GM18511 (cell line): Measurements from ENCODE around the gene SMIM36.
"Not testable (repeated sequence)": the region's sequence is repeated elsewhere in the genome, so short reads cannot be mapped to it uniquely, and the experiment has no call there.

ENCODE experiments used
- ATAC-seq: cut with Tn5 transposase; IDR thresholded peaks from one replicate; pipeline ENCODE4 v1.9.1; 2021; ENCODE audit warnings: mild to moderate bottlenecking, moderate library complexity; ENCODE audit not compliant: unreplicated experiment

Gene SMIM36

DNA sequence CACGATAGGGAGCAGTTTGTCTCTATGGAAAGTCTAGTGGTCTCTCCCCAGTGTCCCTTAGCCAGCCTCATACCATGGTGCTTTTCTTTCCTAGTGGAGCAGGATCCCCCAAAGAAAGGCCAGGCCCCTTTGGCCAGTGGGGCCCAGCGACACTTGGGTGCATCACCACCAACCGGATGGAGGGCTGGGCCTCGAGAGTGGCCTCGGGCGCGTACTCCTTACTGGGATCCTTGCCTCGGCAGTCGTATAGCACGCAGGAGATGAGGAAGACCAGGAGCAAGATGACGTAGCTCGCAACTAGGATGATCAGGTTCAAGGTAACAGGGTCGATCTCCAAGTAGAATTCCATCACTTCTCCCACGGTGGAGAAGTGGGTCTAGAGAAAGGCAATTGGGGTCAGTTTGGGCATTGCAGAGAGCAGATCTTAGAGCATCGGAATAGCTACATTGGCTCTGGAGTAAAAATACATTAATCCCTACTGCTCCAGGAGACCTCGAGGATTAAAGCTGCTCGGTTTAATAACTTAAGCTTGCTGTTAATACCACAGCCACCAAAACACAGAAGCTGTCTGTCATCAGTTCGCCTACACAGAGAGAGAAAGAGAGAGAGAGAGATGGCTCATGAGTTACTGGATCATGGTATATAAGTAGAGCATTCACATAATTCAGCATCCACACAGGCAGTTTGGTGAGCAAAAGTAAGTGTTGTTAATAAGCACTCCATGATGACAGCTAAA, at the start of gene SMIM36:
SMIM36 (minus strand) TSS at position 467 of the 736 bp plus-strand sequence.
- no peak for ATAC-seq

DNA sequence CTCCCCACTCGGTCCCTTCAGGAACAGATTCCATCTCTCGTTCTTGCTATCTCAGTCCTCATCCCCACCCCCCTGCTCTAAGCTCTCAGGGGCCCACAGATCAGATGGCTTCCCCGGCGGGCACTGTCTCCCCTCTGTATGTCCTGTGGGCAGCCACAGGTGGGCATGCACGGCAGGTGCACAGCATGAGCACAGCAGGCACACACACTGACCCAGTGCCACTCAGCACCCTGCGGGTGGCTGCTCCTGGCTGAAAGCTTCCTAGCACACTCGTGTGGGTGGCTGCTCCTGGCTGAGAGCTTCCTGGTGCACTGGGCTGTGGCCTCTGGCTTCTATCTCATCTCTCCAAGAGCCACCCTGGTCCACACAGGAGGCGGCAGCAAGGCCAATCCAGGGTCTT, 44.5 kb upstream of the SMIM36 start:
- no peak for ATAC-seq

DNA sequence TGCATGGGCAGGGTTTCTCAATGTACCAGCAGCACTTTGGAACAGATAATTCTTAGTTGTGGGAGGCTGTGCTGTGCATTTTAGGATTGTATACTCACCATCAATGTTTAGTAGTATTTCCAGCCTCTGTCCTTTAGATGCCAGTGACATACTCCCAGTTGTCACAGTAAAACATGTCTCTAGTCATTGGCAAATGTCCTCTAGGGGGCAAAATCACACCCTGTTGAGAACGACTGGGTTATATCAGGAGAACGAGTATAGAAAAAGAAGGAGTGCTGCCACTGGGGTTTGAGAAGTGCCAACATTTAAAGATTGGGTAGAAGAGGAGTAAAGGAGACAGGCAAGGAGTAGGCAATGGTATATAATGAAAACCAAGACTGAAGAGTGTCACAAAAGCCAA, 37.9 kb upstream of the SMIM36 start:
- no peak for ATAC-seq

DNA sequence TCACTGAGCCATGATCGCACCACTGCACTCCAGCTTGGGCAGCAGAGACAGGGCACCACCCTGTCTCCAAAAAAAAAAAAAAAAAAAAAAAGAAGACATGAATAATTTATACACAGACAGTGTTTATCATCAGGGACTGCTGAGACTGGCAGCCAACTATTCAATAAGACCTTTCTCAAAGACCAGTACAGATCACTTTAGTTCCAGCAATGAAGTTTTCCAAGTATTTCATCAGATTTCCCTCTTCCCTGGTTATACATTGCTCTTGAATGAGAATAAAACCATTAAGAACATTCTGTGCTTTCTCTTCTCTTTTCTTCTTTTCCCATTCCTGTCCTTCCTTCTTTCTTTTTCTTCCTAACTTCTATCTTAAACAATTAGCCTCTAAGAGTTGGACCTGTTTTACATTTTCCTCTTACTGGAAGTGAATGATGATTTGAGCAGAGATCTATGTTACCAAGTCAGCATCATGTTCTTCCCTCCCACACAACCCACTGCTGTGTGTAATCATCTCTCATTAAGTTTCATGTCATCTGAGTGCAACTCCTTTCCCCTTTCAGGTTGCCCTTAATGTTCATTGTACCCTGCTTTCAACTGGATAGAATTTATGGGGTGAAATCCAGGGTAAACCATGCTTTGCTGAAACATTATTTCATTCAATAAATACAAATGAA, 35.9 kb upstream of the SMIM36 start:
- ATAC-seq = no peak

DNA sequence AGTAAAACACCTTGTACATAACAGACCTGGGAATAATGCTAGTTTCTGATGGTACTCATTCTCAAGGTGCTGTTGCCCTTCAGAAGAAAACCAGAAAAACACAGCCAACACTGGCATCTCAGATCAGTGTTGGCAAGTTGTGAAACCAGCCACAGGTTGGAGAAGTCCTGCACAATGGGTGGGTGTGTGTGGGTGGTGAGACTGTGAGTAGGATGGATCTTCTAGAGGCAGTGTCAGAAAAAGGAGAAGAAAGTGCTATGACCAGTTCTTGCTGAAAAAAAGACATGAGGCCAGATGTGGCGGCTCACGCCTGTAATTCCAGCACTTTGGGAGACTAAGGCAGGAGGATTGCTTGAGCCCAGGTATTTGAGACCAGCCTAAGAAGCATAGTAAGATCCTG, 35.2 kb upstream of the SMIM36 start:
- no peak for ATAC-seq

DNA sequence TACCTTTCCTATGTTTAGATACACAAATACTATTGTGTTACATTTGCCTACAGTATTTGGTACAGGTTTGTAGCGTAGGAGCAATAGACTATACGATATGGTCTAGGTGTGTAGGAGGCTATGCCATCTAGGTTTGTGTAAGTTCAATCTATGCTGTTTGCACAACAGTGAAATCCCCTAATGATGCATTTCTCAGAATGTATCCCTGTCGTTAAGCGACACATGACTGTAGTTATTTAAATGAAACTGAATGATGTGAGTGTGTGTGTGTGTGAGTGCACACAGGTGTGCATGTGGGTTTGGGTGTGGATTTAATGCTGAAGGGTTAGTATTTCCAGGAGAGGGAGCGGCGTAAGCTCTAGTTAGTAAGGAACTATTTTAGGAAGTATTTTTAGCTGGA, 34.6 kb upstream of the SMIM36 start:
- ATAC-seq = no peak

DNA sequence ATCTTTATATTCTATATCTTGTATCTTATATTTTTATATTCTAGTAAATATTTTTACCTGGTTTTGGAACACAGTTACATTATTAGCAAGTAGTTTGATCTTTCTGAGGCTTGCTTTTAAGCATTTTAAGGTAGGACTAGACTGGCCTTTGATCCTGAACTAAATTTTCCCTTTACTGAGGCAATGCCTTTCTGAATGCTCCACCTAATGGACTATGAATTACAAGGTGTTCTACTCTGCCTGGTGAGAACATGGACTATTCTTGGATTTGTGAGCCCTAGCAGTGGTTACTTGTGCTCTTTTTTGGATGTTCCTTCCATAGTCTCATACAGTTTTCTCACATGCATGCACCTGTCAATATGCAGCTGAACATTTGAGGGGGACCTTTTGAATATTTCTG, 32.5 kb upstream of the SMIM36 start:
- ATAC-seq = no peak

DNA sequence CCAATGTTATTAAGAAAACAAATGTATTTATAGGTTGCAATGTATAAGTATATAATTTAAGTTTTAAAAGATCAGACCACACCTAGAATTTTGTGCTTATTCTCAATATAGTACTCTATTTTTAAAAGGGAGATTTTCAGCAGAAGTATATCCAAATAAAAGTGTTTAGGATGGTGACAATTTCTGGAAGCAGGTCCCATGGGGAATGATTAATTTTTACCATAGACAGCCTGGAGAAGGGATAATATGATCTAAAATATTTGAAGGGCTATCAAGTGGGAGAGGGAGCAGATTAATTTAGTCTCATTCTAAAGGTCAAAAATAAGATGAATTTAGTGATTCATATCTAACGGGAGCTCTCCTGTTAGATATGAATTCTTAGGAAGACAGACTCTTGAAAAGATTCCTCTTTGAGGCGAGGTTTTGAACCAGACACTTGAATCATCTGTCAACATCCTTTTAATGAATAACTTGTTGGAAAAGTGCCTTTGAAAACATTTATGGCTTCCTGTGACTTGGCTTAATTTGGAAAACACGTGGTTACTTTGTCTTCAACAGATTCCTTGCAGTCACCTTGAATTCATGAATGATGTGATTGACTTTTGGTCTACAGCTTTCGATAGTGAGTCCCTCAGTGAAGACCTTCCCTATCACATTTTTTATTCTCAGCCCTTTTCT, 29.3 kb upstream of the SMIM36 start:
- ATAC-seq = no peak

DNA sequence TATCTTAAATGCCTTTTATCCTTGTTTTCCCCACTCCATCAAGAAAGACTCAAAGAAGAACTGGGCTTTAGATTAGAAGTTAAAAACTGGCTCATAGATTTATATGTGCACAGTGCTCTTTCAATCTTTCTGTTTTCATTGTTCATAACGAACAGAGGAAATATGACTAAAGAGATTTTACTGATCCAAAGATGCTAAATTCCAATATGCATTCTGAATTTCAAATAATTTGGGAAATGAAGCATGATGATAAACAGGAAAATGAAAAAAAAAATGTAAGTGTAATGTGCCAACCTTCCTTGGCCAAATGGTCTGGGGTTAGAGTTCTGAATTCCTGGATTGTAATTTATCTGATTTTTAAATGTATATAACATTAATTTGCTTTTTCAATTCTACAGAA, 25.0 kb upstream of the SMIM36 start:
- ATAC-seq = no peak

DNA sequence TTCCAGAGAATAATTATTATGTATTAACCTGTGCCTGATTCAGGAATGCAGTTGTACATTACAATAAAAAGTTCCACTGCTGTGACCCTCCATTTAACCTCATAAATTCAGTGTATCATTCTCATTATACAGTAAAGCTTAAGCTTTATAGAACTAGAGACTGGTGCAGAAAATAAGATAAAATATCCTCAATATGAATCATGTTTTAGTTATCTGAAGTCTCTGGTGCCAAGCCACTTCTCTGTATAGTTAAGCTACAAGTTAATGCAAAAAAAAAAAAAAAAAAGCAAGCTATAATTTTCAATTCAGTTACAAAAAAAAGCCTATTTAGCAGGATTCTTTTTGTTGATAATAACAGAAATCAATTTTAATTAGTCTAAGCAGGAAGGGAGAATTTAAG, 22.4 kb upstream of the SMIM36 start:
- ATAC-seq = no peak

DNA sequence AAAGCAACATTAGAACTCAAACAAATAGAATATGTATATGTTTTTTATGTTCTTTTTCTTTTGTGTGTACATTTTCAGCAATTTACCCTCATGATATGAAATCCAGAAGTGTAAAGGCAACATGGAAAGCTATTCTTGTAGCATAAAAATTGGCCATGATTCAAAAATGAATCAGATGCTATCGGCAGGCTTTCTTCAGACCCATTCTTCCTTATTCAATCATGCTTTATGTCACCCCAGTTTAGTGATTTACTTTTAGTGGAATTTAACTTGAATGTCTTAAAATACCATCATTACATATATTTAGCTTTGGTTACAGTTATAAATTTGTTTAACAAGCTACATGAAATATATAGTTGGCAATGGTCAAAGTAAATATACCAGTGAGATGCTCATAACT, 21.4 kb upstream of the SMIM36 start:
- ATAC-seq = no peak

DNA sequence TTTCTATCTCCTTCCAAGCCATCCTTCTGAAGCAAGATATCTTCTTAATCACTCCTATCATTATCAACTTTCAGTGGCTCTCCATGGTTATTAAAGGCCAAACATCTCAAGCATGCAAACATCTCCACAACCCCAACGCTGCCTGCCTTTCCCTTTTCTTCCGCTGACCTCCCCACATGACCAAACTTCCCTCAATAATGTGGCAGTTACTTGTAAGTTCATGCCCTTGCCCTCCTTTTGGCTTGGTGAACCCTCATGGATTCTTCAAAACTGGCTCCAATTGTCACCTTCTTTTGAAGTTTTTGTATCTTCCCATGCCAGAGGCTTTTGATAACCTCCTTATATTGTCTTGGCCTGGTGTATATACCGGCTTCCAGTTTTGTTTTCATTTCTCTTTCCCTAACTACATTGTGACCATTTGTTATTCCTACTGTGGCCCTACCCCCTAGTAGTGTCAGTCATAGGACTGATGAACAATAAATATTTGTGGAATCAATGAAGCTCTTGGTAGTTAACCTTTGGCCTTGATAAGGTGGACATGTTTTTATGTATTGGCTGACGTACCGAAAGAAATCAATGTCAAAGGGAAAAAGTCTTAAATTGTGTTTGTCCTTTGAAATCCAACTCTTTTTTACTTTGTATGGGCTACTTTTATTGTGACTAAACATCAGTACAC, 19.9 kb upstream of the SMIM36 start:
- ATAC-seq = no peak

DNA sequence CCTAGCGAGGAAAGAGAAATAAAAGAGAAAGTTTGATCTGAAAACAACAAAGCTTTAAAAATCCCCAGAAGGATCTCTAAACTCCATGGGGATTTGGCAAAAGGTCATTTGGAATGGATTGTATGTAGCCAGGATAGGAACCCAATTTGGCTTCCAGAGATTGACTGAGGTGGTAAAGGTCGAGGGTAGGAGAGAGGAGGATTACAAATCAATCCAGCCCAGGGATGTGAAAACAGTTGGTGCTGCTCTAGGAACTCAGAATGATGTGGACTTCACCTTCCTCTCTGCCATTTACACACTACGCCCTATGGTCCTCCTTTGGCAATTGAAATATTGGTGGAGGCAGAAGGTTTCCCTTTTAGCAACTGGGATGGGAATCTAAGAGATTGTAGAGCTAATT, 18.8 kb upstream of the SMIM36 start:
- ATAC-seq = no peak

DNA sequence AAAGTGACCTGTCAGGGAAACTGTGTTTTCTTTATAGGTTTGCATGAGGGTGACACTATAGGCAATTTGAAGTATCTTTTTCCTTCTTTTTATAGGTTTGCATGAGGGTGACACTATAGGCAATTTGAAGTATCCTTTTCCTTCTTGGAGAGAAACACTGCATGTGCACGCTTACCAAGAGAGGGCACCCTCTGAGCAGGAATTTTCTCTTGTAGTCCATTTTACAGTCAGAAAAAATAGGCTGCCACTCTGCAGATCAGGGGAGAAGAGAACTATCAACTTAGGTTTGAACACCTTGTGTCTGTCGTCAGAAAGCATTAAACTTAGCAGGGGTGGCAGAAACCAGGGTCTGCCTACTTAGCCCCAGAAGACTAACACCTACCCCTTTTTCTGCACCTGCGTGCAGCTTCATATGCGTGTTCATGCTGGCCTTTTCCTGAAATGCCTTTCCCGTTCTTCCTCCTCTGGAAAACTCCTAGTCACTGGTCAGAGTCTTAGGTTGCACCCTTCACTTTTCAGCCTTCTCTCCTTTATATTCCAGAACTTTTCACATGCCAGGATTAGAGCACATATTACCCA, 16.4 kb upstream of the SMIM36 start:
- ATAC-seq = no peak

DNA sequence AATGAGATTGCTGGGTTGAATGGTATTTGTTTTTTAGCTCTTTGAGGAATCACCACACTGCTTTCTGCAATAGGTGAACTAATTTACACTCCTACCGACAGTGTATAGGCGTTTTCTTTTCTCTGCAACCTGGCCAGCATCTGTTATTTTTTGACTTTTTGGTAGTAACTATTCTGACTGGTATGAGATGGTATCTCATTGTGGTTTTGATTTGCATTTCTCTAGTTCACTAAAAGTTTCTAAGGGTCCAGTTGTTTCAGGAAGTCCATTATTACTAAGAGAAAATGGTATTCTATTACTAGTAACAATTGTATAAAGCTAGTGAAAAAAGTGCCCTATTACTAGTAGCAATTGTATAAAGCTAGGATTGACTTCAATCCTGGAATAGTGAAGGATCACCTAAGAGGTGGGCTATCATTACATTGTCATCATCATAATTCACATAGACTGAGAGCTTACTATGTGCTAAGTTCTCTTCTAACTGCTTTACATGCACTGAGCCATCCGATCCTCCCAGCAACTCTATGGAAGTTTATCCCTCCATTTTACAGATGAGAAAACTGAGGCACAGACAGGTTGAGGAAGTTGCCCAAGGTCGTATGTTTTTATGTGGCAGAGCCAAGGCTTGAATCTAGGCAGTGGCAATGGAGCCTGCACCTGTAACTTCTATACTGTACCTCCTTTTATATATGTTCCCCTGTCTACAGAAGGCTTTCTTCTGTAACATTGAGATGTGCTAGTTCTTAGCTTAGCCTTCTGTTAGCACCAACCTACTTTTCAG, 13.4 kb upstream of the SMIM36 start:
- ATAC-seq = peak; percentile 77

DNA sequence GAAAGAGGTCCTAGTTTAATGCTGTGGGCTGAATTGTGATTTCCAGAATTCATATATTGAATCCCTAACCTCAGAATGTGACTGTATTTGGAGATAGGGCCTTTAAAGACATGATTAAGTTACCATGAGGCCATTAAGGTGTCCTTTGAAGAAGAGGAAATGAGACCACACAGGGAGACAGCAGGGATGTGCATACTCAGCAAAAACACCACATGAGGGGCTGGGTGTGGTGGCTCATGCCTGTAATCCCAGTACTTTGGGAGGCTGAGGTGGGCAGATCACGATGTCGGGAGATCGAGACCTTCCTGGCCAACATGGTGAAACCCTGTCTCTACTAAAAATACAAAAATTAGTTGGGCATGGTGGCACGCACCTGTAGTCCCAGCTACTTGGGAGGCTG, 11.8 kb upstream of the SMIM36 start:
- not testable (repeated sequence) for ATAC-seq

DNA sequence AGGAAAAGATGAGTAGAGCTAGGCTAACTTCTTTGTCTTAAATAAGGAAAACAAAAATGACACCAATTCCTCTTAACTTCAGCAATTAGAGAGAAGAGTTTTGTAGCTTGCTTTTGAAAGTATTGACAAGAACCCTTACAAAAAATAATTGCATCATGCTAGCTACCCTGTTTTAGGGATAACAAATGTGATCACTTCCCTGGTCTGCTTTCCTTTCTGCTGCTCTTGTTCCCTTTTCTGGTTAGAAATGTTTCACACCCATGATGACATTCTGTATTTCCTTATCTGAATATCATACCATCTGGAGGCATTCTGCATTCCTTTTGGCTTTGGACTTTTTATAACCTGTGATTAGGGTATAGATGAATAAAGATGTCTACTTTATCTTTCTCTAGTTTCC, 9.9 kb upstream of the SMIM36 start:
- ATAC-seq = no peak

DNA sequence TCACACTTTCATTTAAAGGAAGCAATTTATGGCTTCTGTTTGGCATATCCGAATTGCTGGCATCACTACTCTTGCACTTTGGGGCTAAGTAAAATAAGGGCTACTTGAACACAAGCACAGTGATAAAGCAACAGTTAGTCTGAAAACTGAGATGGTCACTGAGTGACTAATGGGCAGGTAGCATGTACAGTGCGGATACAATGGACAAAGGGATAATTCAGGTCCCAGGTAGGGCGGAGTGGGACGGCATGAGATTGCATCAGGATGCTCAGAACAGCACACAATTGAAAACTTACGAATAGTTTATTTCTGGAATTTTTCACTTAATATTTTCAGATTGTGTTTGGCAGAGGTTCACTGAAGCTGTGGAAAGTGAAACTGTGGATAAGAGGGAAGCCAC, 9.2 kb upstream of the SMIM36 start:
- ATAC-seq = no peak

DNA sequence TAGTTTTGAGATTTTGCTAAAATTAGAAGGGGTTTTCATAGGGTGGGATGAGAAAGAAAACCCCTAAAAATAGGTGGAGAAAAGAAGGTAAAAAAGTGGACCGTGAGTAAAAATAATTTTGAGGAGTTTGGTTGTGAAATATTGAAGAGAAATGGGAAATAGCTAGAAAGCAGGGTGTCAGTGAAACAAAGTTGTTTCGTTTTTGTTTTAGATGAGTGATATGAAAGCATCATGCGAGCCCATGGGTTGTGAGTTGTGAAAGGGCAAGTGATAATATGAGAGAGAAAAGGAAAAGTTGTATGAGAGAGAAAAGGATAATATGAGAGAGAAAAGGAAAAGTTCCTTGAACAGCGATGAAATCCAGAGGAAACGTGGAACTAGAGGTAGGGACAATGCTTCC, 7.3 kb upstream of the SMIM36 start:
- no peak for ATAC-seq

DNA sequence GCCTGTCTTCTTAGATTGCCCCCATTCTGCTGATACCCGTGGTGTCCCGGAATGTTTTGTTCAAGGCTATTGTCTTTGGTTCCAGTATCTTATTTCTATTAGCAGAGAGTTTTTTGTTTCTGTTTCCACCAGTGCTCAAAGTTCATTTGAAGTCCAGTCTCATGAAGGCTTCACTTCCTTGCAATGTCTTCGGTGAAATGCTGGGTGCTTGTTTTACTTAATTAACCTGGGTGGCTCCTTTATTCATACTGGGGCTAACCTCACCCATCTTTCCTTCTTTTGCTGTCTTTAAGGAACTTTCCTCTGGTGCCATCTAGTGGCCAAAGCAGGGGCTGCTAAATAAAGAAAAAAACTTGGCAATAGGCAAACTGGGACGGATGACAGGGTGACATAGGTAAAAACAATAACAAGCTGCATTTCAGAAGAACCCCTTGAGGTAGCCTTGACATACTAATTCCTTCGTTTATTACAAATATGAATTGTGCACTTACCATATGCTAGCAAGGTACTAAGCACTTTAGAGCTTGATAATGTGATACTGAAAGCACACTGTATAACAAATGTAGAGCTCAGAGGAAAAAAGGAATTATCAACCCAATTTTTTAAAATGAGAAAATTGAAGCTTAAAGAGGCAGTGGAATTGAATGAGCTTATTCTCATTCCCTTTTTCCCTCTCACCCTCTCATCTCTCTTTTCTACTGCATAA, 2.8 kb upstream of the SMIM36 start:
- ATAC-seq = peak; percentile 79
